C4-2B (cell line): ENCODE data around the gene ATP4B.

ENCODE experiments used
- CTCF ChIP-seq: fragments of 450-650 bp; conservative IDR thresholded peaks from 2 replicates; pipeline ENCODE4 v1.5.1; 2017; ENCODE audit warnings: mild to moderate bottlenecking
- ZFX ChIP-seq: fragments of 450-650 bp; IDR thresholded peaks from 2 replicates; pipeline ENCODE4 v1.6.1; 2017

GRCh38 chr13:113647351-113648215 is 10.4 kb downstream of the ATP4B start:
- TF ChIP-seq CTCF (no peak), ZFX (no peak)
